Measurements from ENCODE around the gene UROD. TPM values are rescaled to one million over a fixed set of nuclear protein-coding genes. Genes with fewer than 3 reads are reported as not detected.
"Not testable (repeated sequence)": the region's sequence is repeated elsewhere in the genome, so short reads cannot be mapped to it uniquely, and the experiment has no call there.

UROD gene
- total RNA-seq, 2 experiments from 2014 or later = 109 to 113 TPM

GRCh38 chr1:45047032-45047431, 35.0 kb downstream of the UROD start:
- H3K27me3 Mint-ChIP-seq = no peaks in the 10 kb centered on the region
- DNase-seq = no peak
- H3K27ac Mint-ChIP-seq = no peak overlapping the region
- H3K4me3 Mint-ChIP-seq = no peak overlapping the region
- H3K9me3 Mint-ChIP-seq = no peaks in the 10 kb centered on the region
- no peak for ATAC-seq
- TF ChIP-seq, protein P1, sequence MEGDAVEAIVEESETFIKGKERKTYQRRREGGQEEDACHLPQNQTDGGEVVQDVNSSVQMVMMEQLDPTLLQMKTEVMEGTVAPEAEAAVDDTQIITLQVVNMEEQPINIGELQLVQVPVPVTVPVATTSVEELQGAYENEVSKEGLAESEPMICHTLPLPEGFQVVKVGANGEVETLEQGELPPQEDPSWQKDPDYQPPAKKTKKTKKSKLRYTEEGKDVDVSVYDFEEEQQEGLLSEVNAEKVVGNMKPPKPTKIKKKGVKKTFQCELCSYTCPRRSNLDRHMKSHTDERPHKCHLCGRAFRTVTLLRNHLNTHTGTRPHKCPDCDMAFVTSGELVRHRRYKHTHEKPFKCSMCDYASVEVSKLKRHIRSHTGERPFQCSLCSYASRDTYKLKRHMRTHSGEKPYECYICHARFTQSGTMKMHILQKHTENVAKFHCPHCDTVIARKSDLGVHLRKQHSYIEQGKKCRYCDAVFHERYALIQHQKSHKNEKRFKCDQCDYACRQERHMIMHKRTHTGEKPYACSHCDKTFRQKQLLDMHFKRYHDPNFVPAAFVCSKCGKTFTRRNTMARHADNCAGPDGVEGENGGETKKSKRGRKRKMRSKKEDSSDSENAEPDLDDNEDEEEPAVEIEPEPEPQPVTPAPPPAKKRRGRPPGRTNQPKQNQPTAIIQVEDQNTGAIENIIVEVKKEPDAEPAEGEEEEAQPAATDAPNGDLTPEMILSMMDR (IDR thresholded peaks at IDR 0.05) = no peak
- intact Hi-C loops (cut with micrococcal nuclease) = no loop called here
- ChIA-PET CTCF (no interaction called here), POLR2A (no interaction called here)
- H3K4me1 Mint-ChIP-seq (ENCODE audit: low read depth) = peaks cover 14% of the 10 kb centered on the region
- no peaks in the 10 kb centered on the region for H3K36me3 Mint-ChIP-seq (ENCODE audit: low read depth)

DNA sequence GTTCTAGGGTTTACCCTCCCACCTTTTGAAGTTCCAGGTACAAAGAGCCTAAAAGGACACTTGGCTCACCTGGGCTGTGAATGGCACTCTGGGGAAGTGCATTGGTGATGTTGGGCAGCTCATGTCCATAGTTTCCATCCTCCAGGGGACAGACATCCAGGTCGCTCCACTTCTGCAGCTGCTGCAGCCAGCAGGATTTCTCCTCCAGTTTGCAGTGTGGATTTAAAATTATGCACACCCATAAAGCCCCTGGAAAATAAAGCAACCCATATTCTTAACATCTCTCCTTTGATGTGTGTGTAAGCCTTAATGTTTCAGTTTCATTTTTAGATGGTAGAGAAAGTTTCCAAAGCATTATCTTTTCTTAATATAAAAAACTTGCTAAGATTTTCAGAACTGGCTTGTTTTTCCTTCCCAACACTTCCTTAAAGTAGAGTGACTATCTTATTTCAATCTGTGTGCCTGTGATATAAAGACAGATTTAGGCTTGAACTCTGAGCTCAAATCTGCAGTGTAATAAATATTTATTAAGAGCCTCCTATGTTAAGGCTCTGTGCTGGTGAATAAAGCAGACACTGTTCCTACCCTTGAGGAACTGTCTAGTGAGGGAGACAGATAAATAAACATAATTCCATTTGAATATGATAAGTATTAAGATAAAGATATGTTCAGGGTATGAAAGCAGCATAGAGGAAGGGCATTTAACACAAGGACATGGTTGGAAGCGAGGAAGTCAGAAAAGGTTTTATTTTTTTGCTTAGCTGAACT, 39.1 kb downstream of the UROD start:
- TF ChIP-seq, protein P1 (IDR thresholded peaks at IDR 0.05) = no peak
- no peak for DNase-seq
- H3K4me3 Mint-ChIP-seq = peak overlapping the region; percentile 14
- POLR2A ChIA-PET = interaction anchor here (1.1 to 1.4 kb wide), 2 partner anchors 65 to 289 kb away, joined by 3 to 4 read pairs; partner anchors contain the start of genes EIF2B3, MUTYH and TOE1
- CTCF ChIA-PET = interaction anchor here (1.1 to 2.5 kb wide), 3 partner anchors 33 to 251 kb away, joined by 3 to 9 read pairs (median 8); no protein-coding TSS in a partner anchor
- intact Hi-C loops (cut with micrococcal nuclease) = no loop called here
- H3K4me1 Mint-ChIP-seq (ENCODE audit: low read depth) = peaks cover 17% of the 10 kb centered on the region
- H3K9me3 Mint-ChIP-seq = no peaks in the 10 kb centered on the region
- ATAC-seq = peak; percentile 80
- no peaks in the 10 kb centered on the region for H3K27me3 Mint-ChIP-seq
- no peaks in the 10 kb centered on the region for H3K36me3 Mint-ChIP-seq (ENCODE audit: low read depth)
- peak overlapping the region; percentile 56 for H3K27ac Mint-ChIP-seq

GRCh38 chr1:45057542-45057941, 45.5 kb downstream of the UROD start:
- Mint-ChIP-seq H3K4me3 (no peak overlapping the region), H3K36me3 (ENCODE audit: low read depth) (no peaks in the 10 kb centered on the region), H3K4me1 (ENCODE audit: low read depth) (peaks cover 3% of the 10 kb centered on the region), H3K9me3 (no peaks in the 10 kb centered on the region), H3K27me3 (no peaks in the 10 kb centered on the region), H3K27ac (no peak overlapping the region)
- DNase-seq = no peak
- TF ChIP-seq, protein P1 (IDR thresholded peaks at IDR 0.05) = no peak
- intact Hi-C loops (cut with micrococcal nuclease) = no loop called here
- ATAC-seq = no peak
- ChIA-PET POLR2A (no interaction called here), CTCF (no interaction called here)

- TF ChIP-seq, protein P1 (IDR thresholded peaks at IDR 0.05) = no peak
- H3K27me3 Mint-ChIP-seq = no peaks in the 10 kb centered on the region
- H3K27ac Mint-ChIP-seq = no peak overlapping the region
- no peaks in the 10 kb centered on the region for H3K36me3 Mint-ChIP-seq (ENCODE audit: low read depth)
- POLR2A ChIA-PET = interaction anchor here (0.6 kb wide), 1 partner anchor 127 kb away, joined by 4 read pairs; no protein-coding TSS in a partner anchor
- DNase-seq (no peak), ATAC-seq (no peak)
- no peaks in the 10 kb centered on the region for H3K4me1 Mint-ChIP-seq (ENCODE audit: low read depth)
- intact Hi-C loops (cut with micrococcal nuclease) = no loop called here
- H3K4me3 Mint-ChIP-seq = no peak overlapping the region
- H3K9me3 Mint-ChIP-seq = no peaks in the 10 kb centered on the region
- CTCF ChIA-PET = no interaction called here
Measured at GRCh38 chr1:45059829-45060228, 47.8 kb downstream of the UROD start.

DNA sequence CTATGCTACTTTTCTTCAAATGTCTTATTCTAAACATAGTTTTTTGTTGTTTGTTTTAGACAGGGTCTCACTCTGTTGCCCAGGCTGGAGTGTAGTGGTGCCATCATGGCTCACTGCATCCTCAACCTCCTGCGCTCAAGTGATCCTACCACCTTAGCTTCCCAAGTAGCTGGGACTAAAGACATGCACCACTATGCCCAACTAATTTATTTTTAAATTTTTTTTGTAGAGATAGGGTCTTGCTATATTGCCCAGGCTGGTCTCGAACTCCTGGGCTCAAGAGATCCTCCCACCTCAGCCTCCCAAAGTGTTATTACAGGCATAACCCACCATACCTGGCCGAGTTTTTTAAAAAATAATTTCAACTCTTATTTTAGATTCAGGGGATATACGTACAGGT, 50.4 kb downstream of the UROD start:
- H3K4me3 Mint-ChIP-seq; intact Hi-C loops (cut with micrococcal nuclease); H3K27me3 Mint-ChIP-seq; H3K27ac Mint-ChIP-seq; H3K9me3 Mint-ChIP-seq; POLR2A ChIA-PET; CTCF ChIA-PET; H3K4me1 Mint-ChIP-seq (ENCODE audit: low read depth); H3K36me3 Mint-ChIP-seq (ENCODE audit: low read depth); DNase-seq; ATAC-seq: not testable (repeated sequence)

Measured in activated CD8-positive, alpha-beta T cell treated with anti-CD3 and anti-CD28 coated beads for 36 hours (primary cell).